Cardiac fibroblast (primary cell): Measurements from ENCODE around the gene ARHGAP21.
A peak's percentile ranks its signal among the peaks of the same experiment; 100 is the strongest.
"Not testable (repeated sequence)": the region's sequence is repeated elsewhere in the genome, so short reads cannot be mapped to it uniquely, and the experiment has no call there.

Experiments
- DNase-seq, 2 donors: peaks; one replicate each; pipeline versions ENCODE4 v3.0.0 to v3.0.0-alpha.2; 2010; ENCODE audit warnings: low read depth in 2 of 2
- H3K4me3 ChIP-seq, 2 donors: replicated peaks in 1 of 2; 1 replicate in 1 of 2; 2 replicates in 1 of 2; pipeline ENCODE4 v1.5.1; 2011; ENCODE audit warnings: low read depth in 2 of 2, low read length in 2 of 2, mild to moderate bottlenecking in 2 of 2, moderate library complexity in 1 of 2
- CTCF ChIP-seq: IDR thresholded peaks from one replicate; pipeline ENCODE4 v1.5.1; 2011; ENCODE audit warnings: low read depth, mild to moderate bottlenecking, low read length, inconsistent platforms

The ARHGAP21 gene

DNA sequence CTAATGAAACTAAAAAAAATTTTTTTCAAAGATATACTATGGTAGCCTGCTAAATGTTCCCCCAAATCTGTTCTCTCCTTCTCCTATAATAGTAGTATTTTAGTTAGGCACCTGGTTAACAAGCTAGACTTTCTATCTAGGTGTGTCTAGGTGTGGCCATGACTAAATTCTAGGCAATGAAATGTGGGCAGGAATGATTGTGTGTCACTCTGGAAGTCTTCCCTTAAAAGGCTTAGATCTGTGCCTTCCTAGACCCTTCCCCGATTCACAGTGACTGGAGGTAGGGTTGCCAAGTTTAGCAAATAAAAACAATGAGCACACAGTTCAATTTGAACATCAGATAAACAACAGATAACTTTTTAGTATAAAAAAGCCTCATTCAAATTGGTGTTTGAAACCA, 8.3 kb upstream of the ARHGAP21 start:
- no peak overlapping the region for H3K4me3 ChIP-seq
- DNase-seq: no peak
- no peak for TF ChIP-seq CTCF

DNA sequence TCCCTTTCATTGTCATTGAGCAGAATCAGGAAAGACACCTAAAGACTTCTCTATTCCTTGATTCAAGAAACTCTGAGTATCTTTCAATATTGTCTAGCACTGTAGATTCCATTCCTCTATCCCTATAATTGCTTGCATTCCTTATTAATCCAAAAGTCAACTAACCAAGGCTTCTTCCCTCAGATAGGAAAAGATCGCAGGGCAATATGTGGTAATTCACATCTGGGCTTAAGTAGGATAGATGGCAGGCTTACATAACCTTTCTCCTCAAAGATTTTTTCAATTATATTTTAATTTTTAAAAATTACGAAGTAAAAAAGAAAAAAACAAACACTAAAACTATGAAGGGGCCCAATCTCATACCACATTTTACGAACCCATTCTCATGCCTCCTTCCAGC, 7.1 kb upstream of the ARHGAP21 start:
- no peak overlapping the region for H3K4me3 ChIP-seq
- TF ChIP-seq CTCF: no peak
- DNase-seq: no peak

- no peak overlapping the region for H3K4me3 ChIP-seq
- DNase-seq: peak in 1 of 2 donors; percentile 34
- no peak for TF ChIP-seq CTCF
Measured at GRCh38 chr10:24727786-24728185, 4.1 kb upstream of the ARHGAP21 start.

GRCh38 chr10:24726626-24727025, 2.9 kb upstream of the ARHGAP21 start:
- no peak for TF ChIP-seq CTCF
- no peak for DNase-seq
- no peak overlapping the region for H3K4me3 ChIP-seq

DNA sequence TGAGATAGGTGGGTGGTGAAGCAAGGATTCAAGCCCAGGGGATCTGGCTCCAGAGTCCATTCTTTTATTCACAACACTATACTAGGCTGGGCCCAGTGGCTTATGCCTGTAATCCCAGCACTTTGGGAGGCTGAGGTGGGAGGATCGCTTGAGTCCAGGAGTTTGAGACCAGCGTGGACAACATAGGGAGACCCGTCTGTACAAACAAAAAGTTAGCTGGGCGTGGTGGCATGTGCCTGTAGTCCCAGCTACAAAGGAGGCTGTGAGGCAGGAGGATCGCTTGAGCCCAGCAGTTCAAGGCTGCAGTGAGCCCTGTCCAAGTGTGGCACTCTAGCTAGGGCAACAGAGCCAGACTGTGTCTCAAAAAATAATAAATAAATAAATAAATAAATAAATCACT, 2.3 kb upstream of the ARHGAP21 start:
- DNase-seq: not testable (repeated sequence)

DNA sequence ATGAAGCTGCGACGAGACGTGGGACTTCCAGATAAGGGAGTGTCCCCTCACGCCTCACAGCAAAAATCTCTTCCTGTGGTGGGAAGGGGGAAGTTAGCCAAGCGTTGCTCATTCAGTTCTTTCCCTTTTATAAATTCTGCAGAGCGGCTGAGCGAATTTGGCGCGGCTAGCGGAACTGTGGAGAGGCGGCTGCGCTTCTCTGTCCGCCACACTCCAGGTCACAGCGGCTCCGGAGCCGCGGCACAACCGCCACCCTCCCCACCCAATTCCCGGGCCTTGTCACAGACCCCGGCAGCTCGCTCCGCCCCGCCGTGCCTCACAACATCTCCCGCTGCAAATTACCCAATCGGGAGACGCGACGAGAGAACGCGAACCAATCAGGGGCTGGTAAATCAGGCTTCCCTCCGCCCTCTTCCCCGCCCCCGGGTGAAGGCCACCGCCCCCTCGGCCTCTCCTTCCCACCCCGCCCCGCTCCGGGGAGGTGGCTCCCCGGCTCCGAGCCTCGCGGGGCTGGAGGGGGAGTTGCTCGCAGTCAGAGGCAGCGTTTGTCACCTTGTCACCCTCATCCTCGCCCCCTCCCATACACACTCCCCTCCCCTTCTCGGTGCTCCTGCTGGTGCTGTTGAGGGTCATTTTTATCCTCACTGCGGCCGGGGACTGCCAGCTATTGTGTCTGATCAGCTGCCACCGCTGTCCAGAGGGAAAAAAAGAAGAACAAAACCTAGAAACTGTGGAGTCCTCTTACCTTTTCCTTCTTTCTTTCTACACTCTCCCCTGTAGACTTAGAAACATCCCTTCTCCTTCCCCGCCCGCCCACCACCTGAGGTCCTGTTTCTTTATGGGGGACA, 918 bp upstream of the ARHGAP21 start:
- DNase-seq: peak; percentile 97 to 98
- H3K4me3 ChIP-seq: peak overlapping the region; percentile 59 to 75

More for the DNA sequence above, 2.3 kb upstream of the ARHGAP21 start:
- not testable (repeated sequence) for H3K4me3 ChIP-seq

More for the DNA sequence above, 918 bp upstream of the ARHGAP21 start:
- no peak for TF ChIP-seq CTCF
